ENCODE measurements around the gene GCFC2. TPM values are rescaled to one million over a fixed set of nuclear protein-coding genes. Genes with fewer than 3 reads are reported as not detected.
A peak's percentile ranks its signal among the peaks of the same experiment; 100 is the strongest.

The GCFC2 gene
- total RNA-seq, 5 donors from 2014 or later (not counting 1 experiment from before 2014, with no cell fraction given): 18.2 to 25.0 (median 24.0) TPM

- H3K4me1 ChIP-seq (ENCODE audit: control insufficient read depth in 1 of 2, extremely low read depth in 1 of 2, insufficient read depth in 2 of 2, low read length in 2 of 2): no peaks in the 10 kb centered on the region
- Mint-ChIP-seq H3K9me3 (peaks cover 4 to 30% (median 9%) of the 10 kb centered on the region in 3 donors), H3K4me3 (no peak overlapping the region), H3K4me1 (peaks cover 19 to 32% (median 28%) of the 10 kb centered on the region in 3 donors), H3K27me3 (no peaks in the 10 kb centered on the region), H3K36me3 (peaks cover 88% of the 10 kb centered on the region), H3K27ac (no peak overlapping the region)
- peaks cover 4% of the 10 kb centered on the region for H3K9me3 ChIP-seq
- no CpG with 5 or more reads among the region's 1 CpG for WGBS (ENCODE audit: insufficient coverage)
- no peak for DNase-seq
- POLR2A ChIA-PET: no interaction called here
- peaks cover 9 to 58% of the 10 kb centered on the region in 2 donors for H3K36me3 ChIP-seq (ENCODE audit: control insufficient read depth in 2 of 2, extremely low read depth in 1 of 2, insufficient read depth in 1 of 2, low read length in 1 of 2)
- CTCF ChIA-PET: interaction anchor here in 1 of 2 donors (1.0 to 1.3 kb wide), 2 partner anchors 13 to 16 kb away, joined by 3 to 4 read pairs; no protein-coding TSS in a partner anchor
- H3K27me3 ChIP-seq (replicated peaks in 1 of 2; ENCODE audit: control insufficient read depth in 2 of 2, extremely low read depth in 1 of 2, insufficient read depth in 2 of 2, low read length in 1 of 2): no peaks in the 10 kb centered on the region
- no peak overlapping the region for H3K27ac ChIP-seq (ENCODE audit: low read length)
- H3K4me3 ChIP-seq (ENCODE audit: control insufficient read depth in 1 of 2, extremely low read depth in 1 of 2, low read length in 1 of 2): no peak overlapping the region
- no peak for ATAC-seq (replicated peaks in 1 of 4)
Measured at GRCh38 chr2:75656563-75656962, 54.2 kb downstream of the GCFC2 start.

DNA sequence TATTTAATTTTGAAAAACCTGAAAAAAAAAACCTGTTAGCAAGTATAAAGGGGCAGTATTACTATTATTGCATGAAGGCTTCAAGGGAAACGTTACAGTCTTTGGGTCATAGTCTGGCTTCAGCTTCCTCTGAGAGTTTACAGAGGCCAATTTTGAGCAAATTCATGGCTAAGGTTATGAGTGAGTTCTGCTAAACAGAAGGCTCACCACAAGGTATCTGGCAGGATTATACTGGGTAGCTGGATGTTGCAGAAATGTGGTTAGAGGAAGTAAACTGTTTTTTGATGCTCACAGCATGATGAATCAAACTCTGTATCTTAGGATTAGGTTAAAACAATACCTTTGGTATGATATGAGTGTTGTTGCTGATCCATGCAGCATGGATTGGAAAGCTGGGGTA is 54.9 kb downstream of the GCFC2 start:
- Histone ChIP-seq H3K4me3 (ENCODE audit: control insufficient read depth in 1 of 2, extremely low read depth in 1 of 2, low read length in 1 of 2) (no peak overlapping the region), H3K9me3 (peaks cover 4% of the 10 kb centered on the region)
- POLR2A ChIA-PET: no interaction called here

DNA sequence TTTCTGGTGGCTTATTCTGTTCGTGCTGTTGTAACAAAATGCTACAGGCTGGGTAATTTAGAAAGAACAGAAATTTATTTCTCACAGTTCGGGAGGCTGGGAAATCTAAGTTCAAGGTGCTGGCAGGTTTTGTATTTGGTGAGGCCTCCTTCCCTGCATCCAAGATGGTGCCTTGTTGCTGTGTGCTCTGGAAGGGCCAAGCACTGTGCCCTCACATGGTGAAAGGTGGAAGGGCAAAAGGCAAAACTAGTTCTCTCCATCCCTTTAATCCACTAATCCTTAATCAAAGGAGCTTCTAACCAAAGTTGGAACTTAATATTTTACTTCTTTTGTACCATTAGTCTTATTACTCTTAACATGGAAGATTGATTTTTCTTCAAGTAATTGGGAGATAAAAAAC is 56.7 kb downstream of the GCFC2 start:
- Histone ChIP-seq H3K27ac (ENCODE audit: low read length) (no peak overlapping the region), H3K36me3 (ENCODE audit: control insufficient read depth in 2 of 2, extremely low read depth in 1 of 2, insufficient read depth in 1 of 2, low read length in 1 of 2) (peaks cover 16 to 67% of the 10 kb centered on the region in 2 donors), H3K4me3 (ENCODE audit: control insufficient read depth in 1 of 2, extremely low read depth in 1 of 2, low read length in 1 of 2) (no peak overlapping the region), H3K4me1 (ENCODE audit: control insufficient read depth in 1 of 2, extremely low read depth in 1 of 2, insufficient read depth in 2 of 2, low read length in 2 of 2) (no peaks in the 10 kb centered on the region), H3K9me3 (peaks cover 2% of the 10 kb centered on the region), H3K27me3 (replicated peaks in 1 of 2; ENCODE audit: control insufficient read depth in 2 of 2, extremely low read depth in 1 of 2, insufficient read depth in 2 of 2, low read length in 1 of 2) (no peaks in the 10 kb centered on the region)
- POLR2A ChIA-PET: no interaction called here
- no peak for DNase-seq
- Mint-ChIP-seq H3K27me3 (no peaks in the 10 kb centered on the region), H3K9me3 (peaks cover 0 to 14% (median 4%) of the 10 kb centered on the region in 3 donors), H3K36me3 (peaks cover 87% of the 10 kb centered on the region), H3K27ac (no peak overlapping the region), H3K4me3 (no peak overlapping the region), H3K4me1 (peaks cover 36 to 45% (median 43%) of the 10 kb centered on the region in 3 donors)
- WGBS (ENCODE audit: insufficient coverage): 100% methylated on average over 2 of the region's 2 CpGs
- ATAC-seq (replicated peaks in 1 of 4): no peak
- CTCF ChIA-PET: no interaction called here

More for the DNA sequence above, 54.9 kb downstream of the GCFC2 start:
- no peak overlapping the region for H3K4me3 Mint-ChIP-seq
- peaks cover 4 to 30% (median 9%) of the 10 kb centered on the region in 3 donors for H3K9me3 Mint-ChIP-seq
- ATAC-seq (replicated peaks in 1 of 4) (no peak), DNase-seq (no peak)
- CTCF ChIA-PET: no interaction called here
- H3K27me3 Mint-ChIP-seq: no peaks in the 10 kb centered on the region
- Histone ChIP-seq H3K36me3 (ENCODE audit: control insufficient read depth in 2 of 2, extremely low read depth in 1 of 2, insufficient read depth in 1 of 2, low read length in 1 of 2) (peaks cover 15 to 58% of the 10 kb centered on the region in 2 donors), H3K27me3 (replicated peaks in 1 of 2; ENCODE audit: control insufficient read depth in 2 of 2, extremely low read depth in 1 of 2, insufficient read depth in 2 of 2, low read length in 1 of 2) (no peaks in the 10 kb centered on the region), H3K4me1 (ENCODE audit: control insufficient read depth in 1 of 2, extremely low read depth in 1 of 2, insufficient read depth in 2 of 2, low read length in 2 of 2) (no peaks in the 10 kb centered on the region), H3K27ac (ENCODE audit: low read length) (no peak overlapping the region)
- H3K4me1 Mint-ChIP-seq: peaks cover 24 to 35% (median 29%) of the 10 kb centered on the region in 3 donors
- H3K36me3 Mint-ChIP-seq: peaks cover 87% of the 10 kb centered on the region
- WGBS (ENCODE audit: insufficient coverage): 92% methylated on average over 1 of the region's 1 CpG
- H3K27ac Mint-ChIP-seq: no peak overlapping the region

DNA sequence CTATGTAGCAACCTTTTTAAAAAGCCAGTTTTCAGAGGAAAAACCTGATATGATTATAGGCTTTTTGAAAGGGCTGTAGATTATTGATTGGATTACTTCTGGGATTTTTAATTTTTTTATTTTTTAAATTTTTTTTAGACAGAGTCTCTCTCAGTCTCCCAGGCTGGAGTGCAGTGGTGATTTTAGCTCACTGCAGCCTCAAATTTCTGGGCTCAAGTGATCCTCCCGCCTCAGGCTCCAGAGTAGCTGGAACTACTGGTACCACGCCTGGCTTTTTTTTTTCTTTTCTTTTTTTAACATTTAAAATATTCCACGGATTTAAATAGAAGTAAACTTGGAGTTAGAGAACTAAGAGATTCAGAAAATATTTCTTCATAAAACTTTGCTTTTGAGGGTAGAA is 62.9 kb downstream of the GCFC2 start:
- Histone ChIP-seq H3K36me3 (ENCODE audit: control insufficient read depth in 2 of 2, extremely low read depth in 1 of 2, insufficient read depth in 1 of 2, low read length in 1 of 2) (peaks cover 7 to 29% of the 10 kb centered on the region in 2 donors), H3K4me1 (ENCODE audit: control insufficient read depth in 1 of 2, extremely low read depth in 1 of 2, insufficient read depth in 2 of 2, low read length in 2 of 2) (peaks cover 6 to 14% of the 10 kb centered on the region in 2 experiments), H3K27ac (ENCODE audit: low read length) (no peak overlapping the region), H3K4me3 (ENCODE audit: control insufficient read depth in 1 of 2, extremely low read depth in 1 of 2, low read length in 1 of 2) (no peak overlapping the region), H3K27me3 (replicated peaks in 1 of 2; ENCODE audit: control insufficient read depth in 2 of 2, extremely low read depth in 1 of 2, insufficient read depth in 2 of 2, low read length in 1 of 2) (no peaks in the 10 kb centered on the region), H3K9me3 (no peaks in the 10 kb centered on the region)
- no peak for ATAC-seq (replicated peaks in 1 of 4)
- Mint-ChIP-seq H3K27ac (peak overlapping the region in 1 of 2 donors; percentile 86), H3K27me3 (no peaks in the 10 kb centered on the region), H3K4me3 (peak overlapping the region; percentile 93 to 95 (median 94)), H3K9me3 (peaks cover 0 to 5% (median 0%) of the 10 kb centered on the region in 3 donors), H3K4me1 (peaks cover 43 to 52% (median 50%) of the 10 kb centered on the region in 3 donors), H3K36me3 (peaks cover 31% of the 10 kb centered on the region)
- WGBS (ENCODE audit: insufficient coverage): no CpG with 5 or more reads among the region's 3 CpGs
- ChIA-PET CTCF (interaction anchor here in 1 of 2 donors (1.4 to 1.9 kb wide), 2 partner anchors 20 to 29 kb away, joined by 4 to 10 read pairs; no protein-coding TSS in a partner anchor), POLR2A (no interaction called here)
- DNase-seq: no peak

DNA sequence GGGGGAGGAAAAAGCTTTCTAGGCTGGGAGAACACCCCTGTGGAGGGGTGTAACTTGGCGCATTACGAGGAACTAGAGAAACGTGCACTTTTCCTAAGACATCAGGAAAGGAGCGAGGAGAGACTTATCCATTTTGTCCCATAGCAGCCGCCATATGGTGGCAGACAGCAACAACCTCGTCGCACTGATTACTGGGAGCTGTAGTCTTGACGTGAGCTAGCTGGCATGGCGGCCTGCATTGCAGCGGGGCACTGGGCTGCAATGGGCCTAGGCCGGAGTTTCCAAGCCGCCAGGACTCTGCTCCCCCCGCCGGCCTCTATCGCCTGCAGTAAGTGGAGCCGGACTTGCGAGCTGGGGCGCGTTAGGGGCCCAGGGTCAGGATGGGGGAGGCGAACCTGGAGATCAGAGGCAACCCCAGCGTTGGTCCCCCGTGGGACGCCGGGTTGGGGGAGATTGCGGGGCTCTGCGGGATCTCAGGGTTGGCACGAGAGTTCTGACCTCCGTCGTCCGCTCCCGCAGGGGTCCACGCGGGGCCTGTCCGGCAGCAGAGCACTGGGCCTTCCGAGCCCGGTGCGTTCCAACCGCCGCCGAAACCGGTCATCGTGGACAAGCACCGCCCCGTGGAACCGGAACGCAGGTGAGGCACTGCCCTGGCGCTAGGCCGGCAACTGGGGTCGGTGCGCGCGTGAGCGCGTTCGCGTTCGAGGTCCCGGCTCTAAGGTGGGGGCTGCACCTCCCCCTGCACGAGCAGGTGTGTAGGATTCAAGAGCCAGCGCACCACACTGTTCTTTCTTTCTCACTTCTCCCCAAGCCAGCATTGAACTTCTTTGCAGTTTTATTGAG is 63.9 kb downstream of the GCFC2 start, which contains the start of gene MRPL19:
MRPL19 (plus strand) TSS at position 201 of the 843 bp plus-strand sequence; CDS start at position 226, 25 bp downstream.
- Histone ChIP-seq H3K27ac (ENCODE audit: low read length) (peak within 1 kb of the TSS; percentile 64), H3K4me1 (ENCODE audit: control insufficient read depth in 1 of 2, extremely low read depth in 1 of 2, insufficient read depth in 2 of 2, low read length in 2 of 2) (peaks cover 6 to 14% of the 10 kb centered on the region in 2 experiments), H3K36me3 (ENCODE audit: control insufficient read depth in 2 of 2, extremely low read depth in 1 of 2, insufficient read depth in 1 of 2, low read length in 1 of 2) (peaks cover 7 to 20% of the 10 kb centered on the region in 2 donors), H3K4me3 (ENCODE audit: control insufficient read depth in 1 of 2, extremely low read depth in 1 of 2, low read length in 1 of 2) (peak within 1 kb of the TSS; percentile 91 to 96), H3K27me3 (replicated peaks in 1 of 2; ENCODE audit: control insufficient read depth in 2 of 2, extremely low read depth in 1 of 2, insufficient read depth in 2 of 2, low read length in 1 of 2) (no peaks in the 10 kb centered on the region), H3K9me3 (no peaks in the 10 kb centered on the region)
- 1% methylated on average over 58 of the region's 60 CpGs for WGBS (ENCODE audit: insufficient coverage)
- peaks cover 25% of the 10 kb centered on the region for H3K36me3 Mint-ChIP-seq
- H3K27ac Mint-ChIP-seq: peak within 1 kb of the TSS; percentile 86 to 94
- H3K27me3 Mint-ChIP-seq: no peaks in the 10 kb centered on the region
- ChIA-PET POLR2A (interaction anchor here (0.5 kb wide), 2 partner anchors 24 to 1873 kb away, joined by 3 to 6 read pairs; no protein-coding TSS in a partner anchor), CTCF (interaction anchor here in 1 of 2 donors (0.9 to 1.9 kb wide), 4 partner anchors 11 to 30 kb away, joined by 3 to 10 read pairs (median 4); no protein-coding TSS in a partner anchor)
- ATAC-seq (replicated peaks in 1 of 4): peak; percentile 96 to 98 (median 97)
- H3K4me1 Mint-ChIP-seq: peaks cover 37 to 47% (median 45%) of the 10 kb centered on the region in 3 donors
- peaks cover 0 to 5% (median 0%) of the 10 kb centered on the region in 3 donors for H3K9me3 Mint-ChIP-seq
- peak; percentile 51 to 86 (median 69) for DNase-seq
- H3K4me3 Mint-ChIP-seq: peak within 1 kb of the TSS; percentile 93 to 95 (median 94)

DNA sequence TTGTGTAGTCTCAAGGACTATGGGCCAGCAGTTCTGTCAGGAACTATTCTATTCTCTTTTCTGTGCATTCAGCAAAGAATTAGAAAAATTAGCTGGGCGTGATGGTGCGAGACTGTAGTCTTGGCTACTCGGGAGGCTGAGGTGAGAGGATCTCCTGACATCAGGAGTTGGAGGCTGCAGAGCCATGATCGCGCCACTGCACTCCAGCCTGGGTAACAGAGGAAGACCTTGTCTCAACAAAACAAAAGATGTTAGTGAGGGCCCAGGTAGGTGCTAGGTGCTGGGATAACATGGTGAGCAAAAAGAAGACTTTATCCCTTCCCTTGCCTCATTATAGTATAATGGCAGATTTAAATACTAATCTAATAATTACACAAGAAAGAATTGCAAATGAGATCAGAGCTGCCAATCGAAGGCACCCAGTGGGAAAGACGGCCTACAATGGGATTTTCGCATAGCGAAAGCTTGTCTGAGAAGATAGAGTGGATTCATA is 64.6 kb downstream of the GCFC2 start:
- H3K9me3 Mint-ChIP-seq: peaks cover 0 to 5% (median 0%) of the 10 kb centered on the region in 3 donors
- peak overlapping the region; percentile 64 for H3K27ac ChIP-seq (ENCODE audit: low read length)
- H3K4me1 ChIP-seq (ENCODE audit: control insufficient read depth in 1 of 2, extremely low read depth in 1 of 2, insufficient read depth in 2 of 2, low read length in 2 of 2): peaks cover 6 to 14% of the 10 kb centered on the region in 2 experiments
- no peaks in the 10 kb centered on the region for H3K27me3 ChIP-seq (replicated peaks in 1 of 2; ENCODE audit: control insufficient read depth in 2 of 2, extremely low read depth in 1 of 2, insufficient read depth in 2 of 2, low read length in 1 of 2)
- H3K27me3 Mint-ChIP-seq: no peaks in the 10 kb centered on the region
- ATAC-seq (replicated peaks in 1 of 4): no peak
- ChIA-PET POLR2A (no interaction called here), CTCF (interaction anchor here (0.7 to 0.9 kb wide), 3 partner anchors 11 to 32 kb away, joined by 3 to 4 read pairs (median 3); no protein-coding TSS in a partner anchor)
- 100% methylated on average over 3 of the region's 9 CpGs for WGBS (ENCODE audit: insufficient coverage)
- H3K4me3 ChIP-seq (ENCODE audit: control insufficient read depth in 1 of 2, extremely low read depth in 1 of 2, low read length in 1 of 2): peak overlapping the region; percentile 91 to 96
- H3K4me3 Mint-ChIP-seq: peak overlapping the region; percentile 93 to 95 (median 94)
- H3K9me3 ChIP-seq: no peaks in the 10 kb centered on the region
- peaks cover 4 to 14% of the 10 kb centered on the region in 2 donors for H3K36me3 ChIP-seq (ENCODE audit: control insufficient read depth in 2 of 2, extremely low read depth in 1 of 2, insufficient read depth in 1 of 2, low read length in 1 of 2)
- no peak for DNase-seq
- peaks cover 20% of the 10 kb centered on the region for H3K36me3 Mint-ChIP-seq
- peaks cover 37 to 42% (median 40%) of the 10 kb centered on the region in 3 donors for H3K4me1 Mint-ChIP-seq
- H3K27ac Mint-ChIP-seq: peak overlapping the region; percentile 86 to 94
